Calu3 (cell line): ENCODE data around the gene KLHDC4. TPM values are rescaled to one million over a fixed set of nuclear protein-coding genes. Genes with fewer than 3 reads are reported as not detected.

Experiments used
- BruUV-seq: library from RNA; stranded (reverse); fragments of 400-500 nt; replicated peaks from 2 replicates; lab custom pipeline; 2021; lab: Mats Ljungman, UMichigan
- CTCF ChIA-PET: fragments of 300-600 bp; sonication (Branson Sonifier 250); formaldehyde crosslinking; loops from one replicate; lab custom pipeline; 2022; ENCODE audit warnings: antibody characterized with exemption; lab: Charles Lee
- DNase-seq: peaks from one replicate; pipeline ENCODE4 v3.0.0; 2022
- H3K27ac Mint-ChIP-seq: one replicate; pipeline ENCODE4 v1.8.0; 2022; ENCODE audit warnings: mixed read lengths; ENCODE audit not compliant: unreplicated experiment
- H3K27me3 Mint-ChIP-seq: one replicate; pipeline ENCODE4 v1.8.0; 2022; ENCODE audit warnings: mixed read lengths; ENCODE audit not compliant: unreplicated experiment
- H3K36me3 Mint-ChIP-seq: one replicate; pipeline ENCODE4 v1.8.0; 2022; ENCODE audit warnings: mild to moderate bottlenecking, moderate library complexity, mixed read lengths; ENCODE audit not compliant: insufficient read depth, unreplicated experiment
- H3K4me1 Mint-ChIP-seq: one replicate; pipeline ENCODE4 v1.8.0; 2022; ENCODE audit warnings: mild to moderate bottlenecking, low read depth, mixed read lengths; ENCODE audit not compliant: unreplicated experiment
- H3K4me3 Mint-ChIP-seq: one replicate; pipeline ENCODE4 v1.8.0; 2022; ENCODE audit warnings: mild to moderate bottlenecking, low read depth, moderate library complexity, mixed read lengths; ENCODE audit not compliant: unreplicated experiment
- H3K9me3 Mint-ChIP-seq: one replicate; pipeline ENCODE4 v1.8.0; 2022; ENCODE audit warnings: low read depth, mixed read lengths; ENCODE audit not compliant: unreplicated experiment
- intact Hi-C: fragments of 100-400 bp; cut with micrococcal nuclease; formaldehyde crosslinking; loops from one replicate; pipeline ENCODE4 v1.10.0; 2022; ENCODE audit not compliant: unreplicated experiment
- total RNA-seq: library from RNA; stranded (reverse); gene quantifications from 2 replicates; pipeline ENCODE4 v1.2.3, GENCODE V29; 2022
- TF ChIP-seq, protein P1 (sequence below): fragments of 200-600 bp; IDR thresholded peaks from one replicate; pipeline ENCODE4 v1.8.0; 2022; ENCODE audit warnings: antibody characterized with exemption; ENCODE audit not compliant: unreplicated experiment

KLHDC4 gene
- total RNA-seq, 1 experiment from 2014 or later, result 106 TPM

DNA sequence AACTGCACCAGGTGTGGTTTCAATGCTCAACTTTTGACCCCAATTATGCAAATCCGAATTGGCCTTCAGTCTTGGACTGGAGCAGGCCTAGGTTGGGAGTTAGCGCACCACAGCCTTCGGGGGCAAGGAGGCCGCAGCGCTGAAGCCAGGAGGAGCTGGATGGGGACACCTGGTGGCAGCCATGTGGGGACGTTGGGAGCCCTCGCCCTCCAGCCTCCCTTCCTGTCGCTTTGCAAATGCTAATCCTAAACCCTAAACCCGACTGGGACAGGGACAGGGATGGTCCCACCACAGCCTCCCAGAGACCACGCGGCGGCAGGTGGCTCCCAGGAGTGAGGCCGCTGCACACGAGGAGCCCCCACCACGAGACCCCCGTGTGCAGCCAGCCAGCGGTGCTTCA lies 58.7 kb downstream of the KLHDC4 start:
- no peaks in the 10 kb centered on the region for H3K4me1 Mint-ChIP-seq
- H3K36me3 Mint-ChIP-seq, result peaks cover 47% of the 10 kb centered on the region
- H3K27me3 Mint-ChIP-seq, result no peaks in the 10 kb centered on the region
- no peaks in the 10 kb centered on the region for H3K9me3 Mint-ChIP-seq
- DNase-seq, result no peak
- no peak overlapping the region for H3K27ac Mint-ChIP-seq
- H3K4me3 Mint-ChIP-seq, result no peak overlapping the region
- CTCF ChIA-PET, result interaction anchor here (1.2 to 1.3 kb wide), 2 partner anchors 14 to 15 kb away, joined by 3 to 16 read pairs; no protein-coding TSS in a partner anchor
- TF ChIP-seq, protein P1, sequence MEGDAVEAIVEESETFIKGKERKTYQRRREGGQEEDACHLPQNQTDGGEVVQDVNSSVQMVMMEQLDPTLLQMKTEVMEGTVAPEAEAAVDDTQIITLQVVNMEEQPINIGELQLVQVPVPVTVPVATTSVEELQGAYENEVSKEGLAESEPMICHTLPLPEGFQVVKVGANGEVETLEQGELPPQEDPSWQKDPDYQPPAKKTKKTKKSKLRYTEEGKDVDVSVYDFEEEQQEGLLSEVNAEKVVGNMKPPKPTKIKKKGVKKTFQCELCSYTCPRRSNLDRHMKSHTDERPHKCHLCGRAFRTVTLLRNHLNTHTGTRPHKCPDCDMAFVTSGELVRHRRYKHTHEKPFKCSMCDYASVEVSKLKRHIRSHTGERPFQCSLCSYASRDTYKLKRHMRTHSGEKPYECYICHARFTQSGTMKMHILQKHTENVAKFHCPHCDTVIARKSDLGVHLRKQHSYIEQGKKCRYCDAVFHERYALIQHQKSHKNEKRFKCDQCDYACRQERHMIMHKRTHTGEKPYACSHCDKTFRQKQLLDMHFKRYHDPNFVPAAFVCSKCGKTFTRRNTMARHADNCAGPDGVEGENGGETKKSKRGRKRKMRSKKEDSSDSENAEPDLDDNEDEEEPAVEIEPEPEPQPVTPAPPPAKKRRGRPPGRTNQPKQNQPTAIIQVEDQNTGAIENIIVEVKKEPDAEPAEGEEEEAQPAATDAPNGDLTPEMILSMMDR, result no peak
- no TSS peak for BruUV-seq
- intact Hi-C loops, result no loop called here

DNA sequence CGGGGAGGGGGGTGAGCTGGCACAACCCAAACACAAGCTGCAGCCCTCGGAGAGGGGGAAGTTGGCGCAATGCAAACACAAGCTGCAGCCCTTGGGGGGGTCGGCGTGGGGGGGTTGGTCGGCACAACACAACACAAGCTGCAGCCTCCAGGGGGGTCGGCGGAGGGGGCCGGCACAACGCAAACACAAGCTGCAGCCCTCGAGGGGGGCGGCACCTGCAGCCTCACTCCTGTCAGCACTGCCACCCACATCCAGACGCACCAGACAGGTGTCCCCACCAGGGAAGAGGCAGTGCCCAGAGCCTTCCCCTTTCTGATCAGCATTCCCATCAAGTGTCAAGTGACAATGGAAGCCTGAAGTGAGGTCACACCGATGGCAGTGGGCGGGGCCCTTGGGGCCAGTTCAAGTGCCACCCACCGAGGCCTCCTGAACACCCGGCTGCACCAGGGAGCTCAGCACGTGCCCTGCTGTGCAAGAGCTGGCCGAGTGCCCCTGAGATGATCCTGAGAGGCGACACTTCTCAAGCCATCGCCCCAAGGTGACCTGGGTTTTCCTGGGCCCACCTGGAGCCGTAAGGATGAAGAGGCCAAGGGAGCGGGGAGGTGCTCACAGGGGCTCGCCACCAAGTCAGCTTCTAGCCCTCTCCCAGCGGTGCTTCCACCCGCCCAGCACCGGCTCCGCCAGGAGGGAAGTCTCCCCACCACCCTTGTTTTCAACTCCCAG lies 59.3 kb downstream of the KLHDC4 start:
- Mint-ChIP-seq H3K4me1 (no peaks in the 10 kb centered on the region), H3K9me3 (no peaks in the 10 kb centered on the region), H3K27ac (no peak overlapping the region), H3K4me3 (no peak overlapping the region), H3K36me3 (peaks cover 50% of the 10 kb centered on the region), H3K27me3 (no peaks in the 10 kb centered on the region)
- TF ChIP-seq, protein P1, result no peak
- BruUV-seq, result no TSS peak
- intact Hi-C loops, result no loop called here
- CTCF ChIA-PET, result interaction anchor here (0.6 to 1.3 kb wide), 5 partner anchors 14 to 261 kb away, joined by 3 to 16 read pairs (median 3); no protein-coding TSS in a partner anchor
- no peak for DNase-seq

DNA sequence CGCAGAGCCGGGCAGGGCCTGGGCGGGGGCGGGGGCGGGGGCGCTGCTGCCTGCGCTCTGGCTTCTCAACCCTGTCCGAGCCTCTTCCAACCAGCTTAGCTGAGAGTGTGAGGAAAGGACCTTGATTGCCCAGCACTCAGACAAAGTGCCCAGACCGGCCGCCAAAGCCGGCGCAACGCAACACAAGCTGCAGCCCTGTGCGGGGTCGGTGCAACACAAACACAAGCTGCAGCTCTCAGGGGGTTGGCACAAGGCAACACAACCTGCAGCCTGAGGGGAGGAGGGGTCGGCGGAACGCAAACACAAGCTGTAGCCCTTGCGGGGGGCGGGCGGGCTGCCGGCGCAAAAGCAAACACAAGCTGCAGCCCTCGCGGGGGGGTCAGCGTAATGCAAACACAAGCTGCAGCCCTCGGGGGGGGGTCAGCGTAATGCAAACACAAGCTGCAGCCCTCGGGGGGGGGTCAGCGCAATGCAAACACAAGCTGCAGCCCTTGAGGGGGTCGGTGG lies 60.0 kb downstream of the KLHDC4 start:
- peaks cover 54% of the 10 kb centered on the region for H3K36me3 Mint-ChIP-seq
- CTCF ChIA-PET, result interaction anchor here (0.6 to 1.3 kb wide), 6 partner anchors 13 to 261 kb away, joined by 3 to 16 read pairs (median 4); no protein-coding TSS in a partner anchor

DNA sequence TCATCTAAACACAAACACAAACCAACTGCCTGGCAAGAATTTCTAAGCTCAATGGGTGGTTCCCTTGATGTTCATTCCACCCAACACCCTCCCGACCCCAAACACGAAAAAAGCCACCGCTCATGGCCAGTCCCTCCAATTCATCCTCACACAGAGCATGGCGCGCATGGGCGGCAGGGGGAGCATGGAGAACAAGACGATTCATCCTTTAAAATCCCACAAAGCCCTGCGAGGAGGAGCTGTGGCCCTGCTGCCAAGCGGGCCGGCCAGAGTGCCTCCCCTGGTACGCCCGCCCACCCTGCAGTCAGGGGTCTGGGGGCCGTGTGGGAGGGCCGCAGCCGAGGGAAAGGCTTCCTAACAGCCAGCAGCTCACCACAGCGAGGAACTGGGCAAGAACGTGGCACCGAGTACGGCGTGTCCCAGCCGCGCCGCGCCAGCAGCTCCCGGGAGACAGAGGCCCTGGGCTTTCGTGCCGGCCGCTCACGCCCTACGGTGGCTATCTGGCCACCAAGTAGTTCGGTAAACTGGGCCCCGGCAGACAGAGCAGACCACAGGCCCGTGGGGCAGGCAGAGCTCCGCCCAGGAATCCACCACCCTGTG lies 60.9 kb downstream of the KLHDC4 start:
- H3K27me3 Mint-ChIP-seq, result no peaks in the 10 kb centered on the region
- BruUV-seq, result no TSS peak
- TF ChIP-seq, protein P1, result no peak
- H3K4me1 Mint-ChIP-seq, result no peaks in the 10 kb centered on the region
- no peak overlapping the region for H3K27ac Mint-ChIP-seq
- no peaks in the 10 kb centered on the region for H3K9me3 Mint-ChIP-seq
- H3K36me3 Mint-ChIP-seq, result peaks cover 47% of the 10 kb centered on the region
- intact Hi-C loops, result no loop called here
- no peak overlapping the region for H3K4me3 Mint-ChIP-seq
- DNase-seq, result no peak
- CTCF ChIA-PET, result interaction anchor here (0.7 kb wide), 1 partner anchor 208 kb away, joined by 5 read pairs; no protein-coding TSS in a partner anchor

More for the DNA sequence above, 60.0 kb downstream of the KLHDC4 start:
- DNase-seq, result no peak
- Mint-ChIP-seq H3K4me3 (no peak overlapping the region), H3K27me3 (no peaks in the 10 kb centered on the region), H3K9me3 (no peaks in the 10 kb centered on the region), H3K27ac (no peak overlapping the region), H3K4me1 (no peaks in the 10 kb centered on the region)
- TF ChIP-seq, protein P1, result no peak
- no TSS peak for BruUV-seq
- intact Hi-C loops, result no loop called here
